ENCODE measurements around the gene KASH5.

KASH5 gene

GRCh38 chr19:49396738-49397505, 8.9 kb downstream of the KASH5 start:
- no peak for TF ChIP-seq CTCF (IDR thresholded peaks at IDR 0.05; ENCODE audit: low read length, missing control alignments)
- H3K4me3 ChIP-seq (replicated peaks; ENCODE audit: low read depth, low read length) = no peak overlapping the region
- DNase-seq (ENCODE audit: low read depth) = no peak

GRCh38 chr19:49398001-49398615, 10.1 kb downstream of the KASH5 start:
- DNase-seq (ENCODE audit: low read depth) = no peak
- H3K4me3 ChIP-seq (replicated peaks; ENCODE audit: low read depth, low read length) = no peak overlapping the region

GRCh38 chr19:49398931-49399330, 10.9 kb downstream of the KASH5 start:
- no peak for TF ChIP-seq CTCF (IDR thresholded peaks at IDR 0.05; ENCODE audit: low read length, missing control alignments)

More at GRCh38 chr19:49398001-49398615, 10.1 kb downstream of the KASH5 start:
- no peak for TF ChIP-seq CTCF (IDR thresholded peaks at IDR 0.05; ENCODE audit: low read length, missing control alignments)

GRCh38 chr19:49400029-49400428, 12.0 kb downstream of the KASH5 start:
- no peak overlapping the region for H3K4me3 ChIP-seq (replicated peaks; ENCODE audit: low read depth, low read length)
- TF ChIP-seq CTCF (IDR thresholded peaks at IDR 0.05; ENCODE audit: low read length, missing control alignments) = no peak
- DNase-seq (ENCODE audit: low read depth) = no peak

More at GRCh38 chr19:49398931-49399330, 10.9 kb downstream of the KASH5 start:
- DNase-seq (ENCODE audit: low read depth) = no peak
- no peak overlapping the region for H3K4me3 ChIP-seq (replicated peaks; ENCODE audit: low read depth, low read length)

GRCh38 chr19:49403404-49404187, 15.5 kb downstream of the KASH5 start:
- no peak for DNase-seq (ENCODE audit: low read depth)
- no peak for TF ChIP-seq CTCF (IDR thresholded peaks at IDR 0.05; ENCODE audit: low read length, missing control alignments)

GRCh38 chr19:49407079-49407478, 19.0 kb downstream of the KASH5 start:
- H3K4me3 ChIP-seq (replicated peaks; ENCODE audit: low read depth, low read length) = no peak overlapping the region
- TF ChIP-seq CTCF (IDR thresholded peaks at IDR 0.05; ENCODE audit: low read length, missing control alignments) = no peak
- DNase-seq (ENCODE audit: low read depth) = no peak

More at GRCh38 chr19:49403404-49404187, 15.5 kb downstream of the KASH5 start:
- H3K4me3 ChIP-seq (replicated peaks; ENCODE audit: low read depth, low read length) = no peak overlapping the region

Data from fibroblast of pulmonary artery (primary cell).